GM23338 (cell line): ENCODE results near the gene ZNF691. TPM values are rescaled to one million over a fixed set of nuclear protein-coding genes. Genes with fewer than 3 reads are reported as not detected.
A peak's percentile ranks its signal among the peaks of the same experiment; 100 is the strongest.

ENCODE experiments used
- ATAC-seq: fragments of 200-7000 bp; cut with Tn5 transposase; 3 replicates; pipeline ENCODE4 v1.9.1; 2020
- DNase-seq: peaks from one replicate; pipeline ENCODE4 v3.0.0-alpha.2; 2015; ENCODE audit warnings: low spot score
- H2AFZ ChIP-seq: fragments of 200-600 bp; sonication (generic); 2 replicates; pipeline ENCODE4 v1.8.0; 2016; ENCODE audit warnings: antibody characterized with exemption, mild to moderate bottlenecking, moderate library complexity
- H3F3A ChIP-seq: fragments of 200-600 bp; sonication (generic); replicated peaks from 2 replicates; pipeline ENCODE4 v1.8.0; 2017; ENCODE audit warnings: antibody characterized with exemption, mixed run types, low read depth
- H3K27ac ChIP-seq: fragments of 200-600 bp; sonication (generic); 2 replicates; pipeline ENCODE4 v1.6.1; 2016; ENCODE audit warnings: low read depth
- H3K27me3 ChIP-seq: fragments of 200-600 bp; sonication (generic); 2 replicates; pipeline ENCODE4 v1.8.0; 2016; ENCODE audit warnings: mild to moderate bottlenecking, mixed run types, moderate library complexity; ENCODE audit not compliant: insufficient read depth
- H3K36me3 ChIP-seq: fragments of 200-600 bp; sonication (generic); 2 replicates; pipeline ENCODE4 v1.8.0; 2016; ENCODE audit warnings: mild to moderate bottlenecking; ENCODE audit not compliant: insufficient read depth
- H3K4me1 ChIP-seq: fragments of 200-600 bp; sonication (generic); 2 replicates; pipeline ENCODE4 v1.8.0; 2016; ENCODE audit warnings: mild to moderate bottlenecking, moderate library complexity; ENCODE audit not compliant: insufficient read depth
- H3K4me2 ChIP-seq: fragments of 200-600 bp; sonication (generic); 2 replicates; pipeline ENCODE4 v1.7.1; 2017; ENCODE audit warnings: mixed run types
- H3K4me3 ChIP-seq: fragments of 200-600 bp; sonication (generic); 2 replicates; pipeline ENCODE4 v1.6.1; 2016; ENCODE audit warnings: mixed run types
- H3K79me2 ChIP-seq: fragments of 200-600 bp; sonication (generic); replicated peaks from 2 replicates; pipeline ENCODE4 v1.8.0; 2017; ENCODE audit warnings: mild to moderate bottlenecking; ENCODE audit not compliant: insufficient read depth
- H3K9me2 ChIP-seq: fragments of 200-600 bp; sonication (generic); 2 replicates; pipeline ENCODE4 v1.8.0; 2017; ENCODE audit not compliant: insufficient read depth
- H4K20me1 ChIP-seq: fragments of 200-600 bp; sonication (generic); replicated peaks from 2 replicates; pipeline ENCODE4 v1.8.0; 2017; ENCODE audit warnings: mild to moderate bottlenecking; ENCODE audit not compliant: insufficient read depth
- H3K27ac Mint-ChIP-seq: 2 replicates; pipeline ENCODE4 v1.8.0; 2020; ENCODE audit warnings: inconsistent platforms, mild to moderate bottlenecking, moderate library complexity, mixed read lengths
- H3K27me3 Mint-ChIP-seq: 3 replicates; pipeline ENCODE4 v1.8.0; 2022; ENCODE audit warnings: low read depth, mild to moderate bottlenecking, moderate library complexity, mixed read lengths, inconsistent platforms; ENCODE audit not compliant: insufficient read depth, poor library complexity
- H3K36me3 Mint-ChIP-seq: 3 replicates; pipeline ENCODE4 v1.8.0; 2021; ENCODE audit warnings: low read depth, mild to moderate bottlenecking, inconsistent platforms, moderate library complexity, mixed read lengths
- H3K4me1 Mint-ChIP-seq: 3 replicates; pipeline ENCODE4 v1.8.0; 2020; ENCODE audit warnings: mild to moderate bottlenecking, inconsistent platforms, mixed read lengths
- H3K4me3 Mint-ChIP-seq: 3 replicates; pipeline ENCODE4 v1.8.0; 2021; ENCODE audit warnings: moderate library complexity, mild to moderate bottlenecking, inconsistent platforms, mixed read lengths
- H3K9me3 Mint-ChIP-seq: 3 replicates; pipeline ENCODE4 v1.8.0; 2020; ENCODE audit warnings: moderate library complexity, mild to moderate bottlenecking, inconsistent platforms, mixed read lengths
- CREB1 ChIP-seq: fragments of 250-450 bp; sonication (Bioruptor Pico); IDR thresholded peaks from 2 replicates; pipeline ENCODE4 v1.5.0; 2020; ENCODE audit warnings: low read depth, mild to moderate bottlenecking, moderate library complexity
- ETS1 ChIP-seq: IDR thresholded peaks from 2 replicates; pipeline ENCODE4 v1.6.1; 2016; ENCODE audit warnings: antibody characterized with exemption
- EZH2 ChIP-seq: fragments of 200-600 bp; sonication (generic); IDR thresholded peaks from one replicate; pipeline ENCODE4 v1.8.0; 2017; ENCODE audit warnings: antibody characterized with exemption, mild to moderate bottlenecking, low read depth; ENCODE audit not compliant: unreplicated experiment
- JUNB ChIP-seq: IDR thresholded peaks from one replicate; pipeline ENCODE4 v1.6.1; 2016; ENCODE audit warnings: antibody characterized with exemption; ENCODE audit not compliant: unreplicated experiment
- POLR2AphosphoS5 ChIP-seq: IDR thresholded peaks from 2 replicates; pipeline ENCODE4 v1.6.1; 2016; ENCODE audit warnings: antibody characterized with exemption, low read depth
- STAT1 ChIP-seq: IDR thresholded peaks from one replicate; pipeline ENCODE4 v1.6.1; 2016; ENCODE audit warnings: antibody characterized with exemption; ENCODE audit not compliant: unreplicated experiment
- ZNF331 ChIP-seq: fragments of 250-450 bp; sonication (Bioruptor Pico); IDR thresholded peaks from 2 replicates; pipeline ENCODE4 v1.5.0; 2020; ENCODE audit warnings: low read depth, mild to moderate bottlenecking, moderate library complexity
- ZNF462 ChIP-seq: fragments of 250-450 bp; sonication (Bioruptor Pico); IDR thresholded peaks from 2 replicates; pipeline ENCODE4 v1.5.0; 2020; ENCODE audit warnings: mild to moderate bottlenecking, moderate library complexity
- polyA plus RNA-seq: library from polyadenylated mRNA; unstranded; fragments of >200 nt; fragmentation: Nextera tagmentation; extraction: Ambion mirVana; gene quantifications from 2 replicates; pipeline ENCODE4 v1.2.1, GENCODE V29; 2016
- total RNA-seq: library from RNA; depleted of rRNA; stranded (reverse); fragments of >200 nt; shearing (Covaris generic); gene quantifications from 2 replicates; pipeline ENCODE4 v1.2.3, GENCODE V29; 2014

ZNF691 gene
- total and polyA plus RNA-seq, 2 experiments from 2014 or later, result 21.3 to 27.7 TPM

GRCh38 chr1:42848823-42849537 is 2.6 kb downstream of the ZNF691 start:
- Histone ChIP-seq H3K4me3 (no peak overlapping the region), H4K20me1 (0 out of 2 replicates have a peak, but pooled peaks cover 4% of the 10 kb centered on the region), H3K4me1 (peaks cover 27% of the 10 kb centered on the region), H3K79me2 (peaks cover 25% of the 10 kb centered on the region), H3K4me2 (peak overlapping the region; percentile 99; the same call in 1 of the 2 replicates), H3K9me2 (no peaks in the 10 kb centered on the region), H3K27ac (no peak overlapping the region), H3K27me3 (no peaks in the 10 kb centered on the region), H3K36me3 (peaks cover 14% of the 10 kb centered on the region; the same call in 1 of the 2 replicates), H3F3A (no peaks in the 10 kb centered on the region), H2AFZ (no peak overlapping the region)
- ATAC-seq (no peak), DNase-seq (no peak)
- TF ChIP-seq ETS1 (no peak), POLR2AphosphoS5 (no peak), ZNF331 (CRISPR knock-in tag) (no peak)
- Mint-ChIP-seq H3K4me1 (peaks cover 20% of the 10 kb centered on the region), H3K27me3 (peaks cover 4% of the 10 kb centered on the region), H3K9me3 (no peaks in the 10 kb centered on the region; the same call in 2 of the 3 replicates), H3K36me3 (peaks cover 41% of the 10 kb centered on the region), H3K4me3 (no peak overlapping the region), H3K27ac (no peak overlapping the region; the same call in 1 of the 2 replicates)

GRCh38 chr1:42849944-42850343 is 3.5 kb downstream of the ZNF691 start:
- no peak overlapping the region for H2AFZ ChIP-seq
- Mint-ChIP-seq H3K4me1 (peaks cover 16% of the 10 kb centered on the region; the same call in 2 of the 3 replicates), H3K9me3 (no peaks in the 10 kb centered on the region; the same call in 2 of the 3 replicates), H3K27ac (no peak overlapping the region), H3K36me3 (peaks cover 39% of the 10 kb centered on the region), H3K27me3 (peaks cover 4% of the 10 kb centered on the region), H3K4me3 (no peak overlapping the region)
- H3K27ac ChIP-seq, result no peak overlapping the region
- H3K27me3 ChIP-seq, result no peaks in the 10 kb centered on the region
- no peak for TF ChIP-seq ZNF462 (CRISPR knock-in tag)
- TF ChIP-seq STAT1, result no peak
- TF ChIP-seq EZH2, result no peak
- no peak for TF ChIP-seq CREB1 (CRISPR knock-in tag)
- TF ChIP-seq POLR2AphosphoS5, result no peak
- no peak for TF ChIP-seq JUNB
- no peaks in the 10 kb centered on the region for H3K9me2 ChIP-seq
- H4K20me1 ChIP-seq, result 0 out of 2 replicates have a peak, but pooled peaks cover 4% of the 10 kb centered on the region
- DNase-seq (no peak), ATAC-seq (no peak)
- peaks cover 25% of the 10 kb centered on the region for H3K79me2 ChIP-seq
- no peak overlapping the region for H3K4me3 ChIP-seq
- H3F3A ChIP-seq, result no peaks in the 10 kb centered on the region
- peaks cover 14% of the 10 kb centered on the region; the same call in 1 of the 2 replicates for H3K36me3 ChIP-seq
- no peak overlapping the region for H3K4me2 ChIP-seq
- H3K4me1 ChIP-seq, result peaks cover 24% of the 10 kb centered on the region
